SK-N-SH treated with all-trans-retinoic acid at 6 μM for 48 hours (cell line): ENCODE measurements around the gene ESPNL.

Source experiments
- ATAC-seq: fragments of 200-7000 bp; cut with Tn5 transposase; 3 replicates; pipeline ENCODE4 v1.9.1; 2020; ENCODE audit warnings: mild to moderate bottlenecking, moderate library complexity
- ARNTL ChIP-seq: fragments of 450-650 bp; formaldehyde crosslinking; IDR thresholded peaks from 2 replicates; pipeline ENCODE4 v1.5.0; 2020; ENCODE audit warnings: low read depth, mild to moderate bottlenecking, moderate library complexity, borderline replicate concordance
- CSRNP3 ChIP-seq: fragments of 250-450 bp; sonication (Bioruptor Pico); IDR thresholded peaks from 2 replicates; pipeline ENCODE4 v1.5.1; 2021; ENCODE audit warnings: mild to moderate bottlenecking, moderate library complexity
- ESRRG ChIP-seq: fragments of 250-450 bp; sonication (Bioruptor Pico); IDR thresholded peaks from 2 replicates; pipeline ENCODE4 v1.6.1; 2021; ENCODE audit warnings: mild to moderate bottlenecking
- GLIS3 ChIP-seq: fragments of 250-450 bp; sonication (Bioruptor Pico); IDR thresholded peaks from 2 replicates; pipeline ENCODE4 v1.5.0; 2020; ENCODE audit warnings: mild to moderate bottlenecking, moderate library complexity
- ISL1 ChIP-seq: fragments of 250-450 bp; sonication (Bioruptor Pico); IDR thresholded peaks from 2 replicates; pipeline ENCODE4 v2.1.2; 2022; ENCODE audit warnings: mild to moderate bottlenecking, moderate library complexity
- PATZ1 ChIP-seq: fragments of 250-450 bp; sonication (Bioruptor Pico); IDR thresholded peaks from 2 replicates; pipeline ENCODE4 v1.8.0; 2020; ENCODE audit warnings: mild to moderate bottlenecking, moderate library complexity, borderline replicate concordance
- POU6F1 ChIP-seq: fragments of 250-450 bp; sonication (Bioruptor Pico); IDR thresholded peaks from 2 replicates; pipeline ENCODE4 v1.8.0; 2021; ENCODE audit warnings: low read depth, mild to moderate bottlenecking, moderate library complexity, borderline replicate concordance
- PPARA ChIP-seq: fragments of 250-450 bp; sonication (Bioruptor Pico); IDR thresholded peaks from 2 replicates; pipeline ENCODE4 v1.5.0; 2020; ENCODE audit warnings: mild to moderate bottlenecking, borderline replicate concordance
- RARB ChIP-seq: fragments of 250-450 bp; sonication (Bioruptor Pico); IDR thresholded peaks from 2 replicates; pipeline ENCODE4 v1.8.0; 2021; ENCODE audit warnings: mild to moderate bottlenecking, moderate library complexity
- SNAI2 ChIP-seq: fragments of 250-450 bp; sonication (Bioruptor Pico); IDR thresholded peaks from 2 replicates; pipeline ENCODE4 v1.5.0; 2020; ENCODE audit warnings: mild to moderate bottlenecking, moderate library complexity
- TOX ChIP-seq: fragments of 250-450 bp; sonication (Bioruptor Pico); IDR thresholded peaks from 2 replicates; pipeline ENCODE4 v1.8.0; 2021; ENCODE audit warnings: mild to moderate bottlenecking, moderate library complexity, borderline replicate concordance
- TSHZ2 ChIP-seq: fragments of 250-450 bp; sonication (Bioruptor Pico); IDR thresholded peaks from 2 replicates; pipeline ENCODE4 v1.5.0; 2020; ENCODE audit warnings: mild to moderate bottlenecking, moderate library complexity
- ZNF565 ChIP-seq: fragments of 450-650 bp; formaldehyde crosslinking; conservative IDR thresholded peaks from 2 replicates; pipeline ENCODE4 v1.5.0; 2020; ENCODE audit warnings: low read depth, mild to moderate bottlenecking, moderate library complexity
- ZNF70 ChIP-seq: fragments of 450-650 bp; formaldehyde crosslinking; IDR thresholded peaks from 2 replicates; pipeline ENCODE4 v1.5.0; 2020; ENCODE audit warnings: mild to moderate bottlenecking, moderate library complexity
- ZNF8 ChIP-seq: fragments of 450-650 bp; formaldehyde crosslinking; IDR thresholded peaks from 2 replicates; pipeline ENCODE4 v1.5.0; 2020; ENCODE audit warnings: mild to moderate bottlenecking, moderate library complexity

The ESPNL gene

DNA sequence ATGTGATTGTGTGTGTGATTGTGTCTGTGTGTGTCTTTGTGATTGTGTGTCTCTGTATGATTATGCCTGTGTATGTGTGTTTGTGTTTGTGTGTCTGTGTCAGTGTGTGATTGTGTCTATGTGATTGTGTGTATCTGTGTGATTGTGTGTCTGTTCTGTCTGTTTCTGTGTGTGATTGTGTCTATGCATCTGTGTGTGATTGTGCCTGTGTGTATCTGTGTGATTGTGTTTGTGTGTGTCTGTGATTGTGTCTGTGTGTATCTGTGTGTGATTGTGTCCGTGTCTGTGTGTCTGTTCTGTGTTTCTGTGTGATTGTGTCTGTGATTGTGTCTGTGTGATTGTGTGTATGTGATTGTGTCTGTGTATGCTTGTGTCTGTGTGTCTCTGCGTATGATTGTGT lies 26.2 kb downstream of the ESPNL start:
- ATAC-seq: no peak
- TF ChIP-seq ZNF70 (CRISPR knock-in tag): no peak
- TF ChIP-seq ZNF8: no peak
- no peak for TF ChIP-seq PATZ1 (CRISPR knock-in tag)
- no peak for TF ChIP-seq ZNF565 (CRISPR knock-in tag)
- no peak for TF ChIP-seq TOX (CRISPR knock-in tag)
- TF ChIP-seq TSHZ2 (CRISPR knock-in tag): no peak
- TF ChIP-seq GLIS3 (CRISPR knock-in tag): no peak
- TF ChIP-seq POU6F1: no peak
- TF ChIP-seq, all 23 proteins: peak for 0

GRCh38 chr2:238126775-238127164 lies 26.6 kb downstream of the ESPNL start:
- ATAC-seq: no peak
- TF ChIP-seq SNAI2 (CRISPR knock-in tag) (no peak), PATZ1 (CRISPR knock-in tag) (no peak), RARB (CRISPR knock-in tag) (no peak), ISL1 (CRISPR knock-in tag) (no peak), ARNTL (CRISPR knock-in tag) (no peak), ZNF8 (no peak), ESRRG (no peak), PPARA (CRISPR knock-in tag) (no peak), TSHZ2 (CRISPR knock-in tag) (no peak), POU6F1 (no peak), CSRNP3 (CRISPR knock-in tag) (no peak)
